B cell (primary cell): ENCODE data around the gene NCOA7.

Experiments used
- EZH2 ChIP-seq: IDR thresholded peaks from 2 replicates; pipeline ENCODE4 v1.6.1; 2012; ENCODE audit warnings: borderline replicate concordance, low read depth, mild to moderate bottlenecking, moderate library complexity, low read length; ENCODE audit not compliant: insufficient read depth, poor library complexity, severe bottlenecking
- TF ChIP-seq, protein P1 (sequence below): fragments of 200-600 bp; IDR thresholded peaks from one replicate; pipeline ENCODE4 v1.8.0; 2022; ENCODE audit warnings: antibody characterized with exemption, mild to moderate bottlenecking

GRCh38 chr6:125808591-125808990 lies 17.8 kb downstream of the NCOA7 start:
- TF ChIP-seq, protein P1, sequence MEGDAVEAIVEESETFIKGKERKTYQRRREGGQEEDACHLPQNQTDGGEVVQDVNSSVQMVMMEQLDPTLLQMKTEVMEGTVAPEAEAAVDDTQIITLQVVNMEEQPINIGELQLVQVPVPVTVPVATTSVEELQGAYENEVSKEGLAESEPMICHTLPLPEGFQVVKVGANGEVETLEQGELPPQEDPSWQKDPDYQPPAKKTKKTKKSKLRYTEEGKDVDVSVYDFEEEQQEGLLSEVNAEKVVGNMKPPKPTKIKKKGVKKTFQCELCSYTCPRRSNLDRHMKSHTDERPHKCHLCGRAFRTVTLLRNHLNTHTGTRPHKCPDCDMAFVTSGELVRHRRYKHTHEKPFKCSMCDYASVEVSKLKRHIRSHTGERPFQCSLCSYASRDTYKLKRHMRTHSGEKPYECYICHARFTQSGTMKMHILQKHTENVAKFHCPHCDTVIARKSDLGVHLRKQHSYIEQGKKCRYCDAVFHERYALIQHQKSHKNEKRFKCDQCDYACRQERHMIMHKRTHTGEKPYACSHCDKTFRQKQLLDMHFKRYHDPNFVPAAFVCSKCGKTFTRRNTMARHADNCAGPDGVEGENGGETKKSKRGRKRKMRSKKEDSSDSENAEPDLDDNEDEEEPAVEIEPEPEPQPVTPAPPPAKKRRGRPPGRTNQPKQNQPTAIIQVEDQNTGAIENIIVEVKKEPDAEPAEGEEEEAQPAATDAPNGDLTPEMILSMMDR: no peak
- no peak for TF ChIP-seq EZH2
